Stimulated activated CD4-positive, alpha-beta T cell treated with anti-CD3 and anti-CD28 coated beads, Interleukin-2, amount 100 ng/mL, for 24 hours (primary cell): ENCODE measurements around the gene BICDL1.

Experiments used
- DNase-seq, 2 donors: peaks; one replicate each; pipeline ENCODE4 v3.0.0-alpha.2; 2020

BICDL1 gene

DNA sequence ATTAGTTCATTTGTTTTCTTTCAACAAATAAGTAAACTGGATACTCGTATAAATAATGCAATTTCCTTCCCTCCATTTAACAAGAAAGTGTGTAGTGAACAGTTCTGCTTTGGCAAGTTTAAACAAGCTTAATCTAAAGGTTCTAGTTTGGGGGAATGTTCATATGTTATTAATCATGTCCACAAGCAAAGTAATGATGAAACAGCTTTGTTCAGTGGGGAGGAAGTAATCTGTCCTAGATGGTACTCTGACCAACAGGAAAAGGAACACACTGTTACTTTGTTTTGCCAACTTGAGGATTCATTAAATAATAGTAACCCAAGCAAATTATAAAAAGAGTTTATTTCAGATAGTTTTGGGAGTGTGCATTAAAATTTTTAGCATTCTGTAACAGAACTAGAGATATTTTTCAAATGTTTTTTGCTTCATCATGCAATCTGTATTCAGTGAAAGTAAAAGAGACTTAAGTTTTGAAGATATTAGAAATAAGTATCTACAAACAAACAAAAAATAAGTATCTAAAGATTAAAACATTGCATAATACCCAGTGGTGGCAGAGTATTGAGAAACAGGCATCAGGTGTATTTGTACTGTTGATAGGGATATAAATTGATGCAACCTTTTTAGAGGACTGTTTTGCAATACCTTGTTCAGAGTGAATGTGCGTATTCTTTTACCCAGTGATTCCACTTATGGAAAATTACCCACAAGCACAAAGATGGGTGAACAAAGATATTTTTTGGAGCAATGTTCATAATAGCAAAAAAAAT, 66.4 kb downstream of the BICDL1 start:
- DNase-seq = no peak

- no peak for DNase-seq
These were observed 67.7 kb downstream of the BICDL1 start for GRCh38 chr12:120056739-120057138.

DNA sequence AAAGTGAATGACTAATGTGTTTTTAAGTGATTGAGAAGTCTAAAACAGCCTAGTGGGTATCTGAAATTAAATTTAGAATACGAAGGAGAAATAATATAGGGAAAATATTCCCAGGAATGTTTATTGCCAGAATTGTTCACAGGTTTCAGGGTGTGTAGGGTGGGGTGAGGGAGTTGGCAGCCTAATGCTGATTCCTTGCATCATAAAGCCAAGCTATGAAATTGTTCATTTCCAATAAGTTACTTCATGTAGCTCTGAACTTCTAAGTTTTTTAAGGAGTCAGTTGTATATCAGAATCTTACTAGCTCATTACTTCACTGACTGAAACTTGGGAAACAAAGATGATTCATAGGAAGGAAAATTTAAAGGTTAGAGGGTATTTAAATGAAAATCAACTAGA, 71.2 kb downstream of the BICDL1 start:
- DNase-seq = no peak

DNA sequence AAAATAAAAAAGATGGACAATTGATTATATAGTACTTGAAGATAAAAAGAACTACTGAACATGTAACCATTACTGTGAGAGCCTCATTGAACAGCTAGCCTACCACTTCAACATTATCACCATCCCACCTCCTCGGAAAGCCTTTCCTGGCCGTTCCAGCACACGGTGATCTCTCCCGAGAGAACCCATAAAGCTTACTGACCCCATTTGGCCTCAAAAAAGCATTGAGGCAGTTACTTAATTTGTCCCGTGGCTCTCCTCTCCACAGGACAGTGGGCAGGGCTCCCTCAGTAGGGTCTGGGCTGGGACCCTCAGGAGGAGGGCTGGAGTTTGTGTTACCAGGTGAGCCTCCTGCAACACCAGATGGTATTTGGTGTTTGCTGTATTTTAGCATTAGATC, 71.7 kb downstream of the BICDL1 start:
- no peak for DNase-seq

- no peak for DNase-seq
These were observed 72.7 kb downstream of the BICDL1 start for GRCh38 chr12:120061575-120062214.

DNA sequence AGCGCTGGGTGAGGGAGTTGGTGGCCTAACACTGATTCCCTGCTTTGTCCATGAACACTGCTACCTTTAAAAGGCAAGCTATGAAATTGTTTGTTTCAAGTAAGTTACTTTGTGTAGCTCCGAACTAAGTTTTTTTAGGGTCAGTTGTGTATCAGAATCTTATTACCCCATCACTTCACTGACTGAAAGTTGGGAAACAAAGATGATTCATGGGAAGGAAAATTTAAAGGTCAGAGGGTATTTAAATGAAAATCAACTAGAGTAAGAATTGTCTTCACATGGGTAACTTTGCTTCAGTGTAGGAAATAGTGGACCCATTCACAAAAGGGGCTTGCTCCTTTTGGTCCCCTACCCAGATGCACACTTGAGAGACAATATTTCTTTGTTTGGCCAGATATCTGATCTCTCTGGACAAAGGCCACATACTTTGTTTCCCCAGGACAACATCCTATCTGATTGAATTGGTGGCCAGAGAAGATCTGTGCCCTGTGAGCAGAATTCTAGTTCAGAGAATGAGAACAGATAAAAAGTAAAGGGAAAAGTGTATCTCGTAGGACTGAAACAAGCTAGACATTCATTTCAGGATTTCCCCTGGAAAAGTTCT, 74.0 kb downstream of the BICDL1 start:
- DNase-seq = no peak

DNA sequence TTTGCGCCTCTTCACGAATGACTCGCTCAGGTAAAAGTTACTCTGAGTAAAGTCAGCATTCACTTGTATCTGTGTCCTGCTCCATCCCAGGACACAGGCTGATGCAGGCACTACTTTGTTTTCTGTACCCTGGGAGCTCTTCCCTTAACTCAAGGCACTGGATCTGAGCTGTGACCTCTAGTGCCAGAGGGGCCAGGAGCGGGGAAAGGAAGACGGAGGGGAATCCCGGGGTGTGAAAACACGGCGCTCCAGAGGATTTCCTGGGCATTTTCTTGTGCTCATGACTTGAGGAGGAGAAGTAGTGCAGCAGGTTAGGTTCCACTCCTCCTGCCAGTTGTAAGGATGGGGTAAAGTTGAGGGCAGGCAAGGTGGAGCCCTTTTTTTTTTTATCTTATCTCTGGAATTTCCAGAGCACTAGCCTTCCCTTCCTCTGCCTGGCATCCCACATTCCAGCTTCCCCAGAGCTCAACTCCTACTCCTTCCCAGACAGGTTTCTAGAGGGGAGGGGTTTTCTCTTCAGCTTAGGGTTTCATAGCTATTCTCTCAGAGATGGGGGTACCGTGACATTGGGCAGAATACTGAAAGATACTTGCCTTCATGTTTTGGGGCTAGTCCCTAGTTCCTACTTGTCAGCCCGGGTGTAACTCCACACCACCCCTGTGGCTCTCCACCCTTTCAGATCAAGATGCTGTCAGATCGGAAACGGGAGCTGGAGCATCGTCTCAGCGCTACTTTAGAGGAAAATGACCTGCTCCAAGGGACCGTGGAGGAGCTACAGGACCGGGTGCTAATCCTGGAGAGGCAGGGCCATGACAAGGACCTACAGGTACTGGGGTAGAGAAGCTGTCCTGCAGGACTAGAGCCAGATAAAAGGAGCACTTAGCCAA, 75.3 kb downstream of the BICDL1 start:
- DNase-seq = no peak

GRCh38 chr12:120065472-120065871, 76.4 kb downstream of the BICDL1 start:
- DNase-seq = no peak

GRCh38 chr12:120066341-120066740, 77.3 kb downstream of the BICDL1 start:
- DNase-seq = no peak

- DNase-seq = no peak
These were observed 78.2 kb downstream of the BICDL1 start for GRCh38 chr12:120067084-120067869.

DNA sequence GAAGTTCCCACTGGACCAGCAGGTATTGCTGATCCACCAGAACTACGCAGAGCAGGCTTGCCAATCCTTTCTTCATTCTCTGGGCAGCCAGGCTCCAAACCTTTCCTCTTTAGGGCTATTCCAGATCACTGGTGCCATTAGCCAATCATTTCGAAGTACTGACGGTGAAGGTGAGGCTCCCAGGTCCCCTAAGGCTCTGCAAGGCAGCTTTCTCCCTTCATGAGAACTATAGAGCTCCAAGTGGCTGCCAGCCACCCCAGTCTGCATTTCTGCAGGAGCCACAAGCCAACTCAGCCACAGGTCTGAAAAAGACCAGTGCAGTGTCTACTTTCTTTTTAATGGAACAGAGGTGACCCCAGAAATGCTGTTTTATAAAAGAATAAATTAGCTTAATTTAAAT, 78.9 kb downstream of the BICDL1 start:
- DNase-seq = no peak

DNA sequence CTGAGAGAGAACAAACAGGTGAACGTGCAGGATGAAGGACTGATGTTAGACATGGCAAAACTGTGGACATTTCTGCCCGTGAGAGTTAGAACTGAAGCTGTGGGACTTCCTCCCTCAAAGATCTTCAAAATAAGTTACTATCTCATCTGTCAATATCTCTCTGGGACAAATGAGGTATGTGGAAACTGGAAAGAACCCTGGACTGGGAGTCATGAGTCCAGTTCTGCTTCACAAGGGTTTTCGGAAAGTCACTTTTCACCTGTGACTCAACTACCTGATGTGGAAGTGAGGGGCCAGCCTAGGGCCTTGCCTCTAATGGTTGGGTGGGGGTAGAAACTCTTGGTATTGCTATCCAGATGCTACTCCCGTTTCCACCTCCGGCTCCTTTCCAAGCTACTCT, 80.2 kb downstream of the BICDL1 start:
- no peak for DNase-seq

- no peak for DNase-seq
These were observed 82.5 kb downstream of the BICDL1 start for GRCh38 chr12:120071493-120072020.

DNA sequence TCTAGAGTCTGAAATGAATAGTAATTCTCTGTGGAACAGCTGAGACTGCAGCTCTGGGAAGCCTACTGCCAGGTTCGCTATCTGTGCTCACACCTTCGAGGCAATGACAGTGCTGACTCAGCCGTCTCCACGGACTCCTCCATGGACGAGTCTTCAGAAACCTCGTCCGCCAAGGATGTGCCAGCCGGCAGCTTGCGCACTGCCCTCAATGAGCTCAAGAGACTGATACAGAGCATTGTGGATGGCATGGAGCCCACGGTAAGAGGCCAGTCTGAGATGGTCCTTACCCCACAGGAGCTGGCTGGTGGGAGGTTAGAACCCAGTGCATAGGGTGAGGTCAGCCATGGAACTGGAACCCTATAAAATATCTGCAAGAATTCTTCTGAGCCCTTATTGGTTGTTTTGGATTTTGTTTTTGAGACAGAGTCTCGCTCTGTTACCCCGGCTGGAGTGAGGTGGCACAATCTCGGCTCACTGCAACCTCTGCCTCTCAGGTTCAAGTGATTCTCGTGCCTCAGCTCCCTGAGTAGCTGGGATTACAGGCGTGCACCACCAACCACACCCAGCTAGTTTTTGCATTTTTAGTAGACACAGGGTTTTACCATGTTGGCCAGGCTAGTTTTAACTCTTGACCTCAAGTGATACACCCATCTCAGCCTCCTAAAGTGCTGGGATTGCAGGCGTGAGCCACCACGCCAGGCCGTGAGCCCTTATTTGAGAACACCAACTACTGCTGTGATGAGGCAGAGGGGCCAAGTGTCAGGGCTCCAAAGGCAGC, 83.6 kb downstream of the BICDL1 start:
- no peak for DNase-seq

GRCh38 chr12:120075034-120075616, 86.1 kb downstream of the BICDL1 start:
- no peak for DNase-seq

GRCh38 chr12:120076651-120077050, 87.6 kb downstream of the BICDL1 start:
- no peak for DNase-seq

DNA sequence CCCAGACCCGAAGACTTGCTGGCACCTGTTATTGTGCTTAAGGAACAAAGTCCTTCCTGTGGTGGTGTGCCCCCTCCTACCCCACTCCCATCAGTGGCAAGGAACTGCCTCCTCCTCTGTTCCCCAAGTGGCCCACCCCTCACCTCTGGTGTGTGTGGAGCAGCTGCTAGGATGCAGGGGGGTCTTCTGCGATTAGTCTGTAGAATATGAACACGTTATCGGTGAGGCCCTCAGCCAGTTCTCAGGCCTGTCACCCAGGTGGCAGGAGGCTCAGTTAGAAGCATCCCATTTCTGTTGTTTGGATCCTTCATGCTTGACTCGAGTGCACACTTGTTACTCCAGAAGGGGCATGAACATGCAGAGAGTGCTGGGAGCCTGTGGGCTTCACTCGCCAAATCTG, 88.2 kb downstream of the BICDL1 start:
- DNase-seq = no peak

DNA sequence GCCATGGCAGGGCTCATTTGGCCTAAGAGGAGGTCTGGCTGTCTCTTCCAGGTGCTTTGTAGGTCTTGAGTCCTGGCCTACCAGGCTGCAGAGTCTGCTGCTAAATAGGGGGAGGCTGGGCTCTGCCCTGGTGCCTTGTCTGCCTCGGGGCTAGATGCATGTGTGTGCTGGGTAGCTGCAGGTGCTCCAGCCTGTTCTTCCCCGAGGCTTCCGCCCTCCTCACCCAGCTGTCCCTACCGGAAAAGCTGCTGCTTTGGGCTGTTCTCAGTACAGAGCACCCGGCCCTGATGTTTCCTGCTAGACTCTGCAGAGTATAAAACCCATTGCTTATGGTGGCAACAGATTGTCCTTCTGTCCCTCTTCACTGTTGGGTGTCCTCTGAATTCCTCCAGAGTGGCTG, 89.8 kb downstream of the BICDL1 start:
- no peak for DNase-seq

GRCh38 chr12:120079411-120080400, 90.7 kb downstream of the BICDL1 start:
- DNase-seq = no peak

DNA sequence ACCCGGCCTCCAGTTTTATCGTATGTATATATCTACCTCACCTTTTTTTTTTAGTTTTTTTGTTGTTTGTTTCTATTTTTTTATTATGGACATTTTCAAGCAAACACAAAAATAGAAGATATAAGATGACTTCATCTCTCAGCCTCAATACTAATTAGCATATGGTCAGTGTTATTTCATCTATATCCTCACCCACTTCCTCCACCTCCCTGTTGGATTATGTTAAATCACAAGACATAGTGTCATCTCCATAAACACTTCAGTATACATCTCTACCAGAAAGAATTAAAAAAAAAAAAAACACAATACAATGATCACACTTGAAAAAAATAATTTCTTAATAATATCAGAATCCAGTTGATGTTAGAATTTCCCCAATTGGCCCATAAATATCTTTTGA, 92.6 kb downstream of the BICDL1 start:
- DNase-seq = no peak
